ENCODE measurements around the gene TMEM18. TPM values are rescaled to one million over a fixed set of nuclear protein-coding genes. Genes with fewer than 3 reads are reported as not detected.

TMEM18 gene
- total RNA-seq, 1 experiment from 2014 or later: 49.6 TPM

GRCh38 chr2:656676-657075, 20.5 kb downstream of the TMEM18 start:
- in situ Hi-C loops (cut with HindIII; ENCODE audit: low pct_unique_long_range_greater_than_20kb, low sequenced_read_pairs): no loop called here
- POLR2A ChIA-PET: no interaction called here
- BruUV-seq (replicated peaks): no TSS peak

GRCh38 chr2:655626-656025, 21.6 kb downstream of the TMEM18 start:
- TF ChIP-seq SIN3A (IDR thresholded peaks at IDR 0.05; ENCODE audit: borderline replicate concordance, insufficient read depth, low read depth, low read length): no peak
- no peak for TF ChIP-seq TCF7L2 (IDR thresholded peaks at IDR 0.05; ENCODE audit: low read depth, low read length)
- no peak for TF ChIP-seq POLR2AphosphoS5 (IDR thresholded peaks at IDR 0.05; ENCODE audit: low read depth, low read length)
- no peak for TF ChIP-seq CTCF (IDR thresholded peaks at IDR 0.05)
- TF ChIP-seq REST (IDR thresholded peaks at IDR 0.05; ENCODE audit: insufficient read depth in 1 of 2, low read depth in 2 of 2, low read length in 1 of 2): no peak
- H3K36me3 ChIP-seq (ENCODE audit: control insufficient read depth, insufficient read depth, low read length): no peaks in the 10 kb centered on the region
- POLR2A ChIA-PET: no interaction called here
- no peaks in the 10 kb centered on the region for H3K9me3 ChIP-seq (ENCODE audit: control insufficient read depth, insufficient read depth, low read depth, low read length)
- no peaks in the 10 kb centered on the region; the same call in 1 of the 2 replicates for H3K27me3 ChIP-seq (ENCODE audit: control insufficient read depth, insufficient read depth, low read length)
- intact Hi-C loops (cut with micrococcal nuclease; ENCODE audit: unreplicated experiment): no loop called here
- ATAC-seq: no peak
- no peak overlapping the region for H3K4me3 ChIP-seq (ENCODE audit: low read depth in 2 of 2, low read length in 2 of 2)
- CTCF ChIA-PET: no interaction called here
- no peak overlapping the region for H3K27ac ChIP-seq (ENCODE audit: low read length)
- in situ Hi-C loops (cut with HindIII; ENCODE audit: low pct_unique_long_range_greater_than_20kb, low sequenced_read_pairs): no loop called here
- no peaks in the 10 kb centered on the region for H3K4me1 ChIP-seq (ENCODE audit: control insufficient read depth, insufficient read depth, low read length)
- DNase-seq (ENCODE audit: low read depth, low spot score): no peak
- BruUV-seq (replicated peaks): no TSS peak

More at GRCh38 chr2:656676-657075, 20.5 kb downstream of the TMEM18 start:
- intact Hi-C loops (cut with micrococcal nuclease; ENCODE audit: unreplicated experiment): no loop called here
- Histone ChIP-seq H3K9me3 (ENCODE audit: control insufficient read depth, insufficient read depth, low read depth, low read length) (no peaks in the 10 kb centered on the region), H3K36me3 (ENCODE audit: control insufficient read depth, insufficient read depth, low read length) (no peaks in the 10 kb centered on the region), H3K4me3 (ENCODE audit: low read depth in 2 of 2, low read length in 2 of 2) (no peak overlapping the region), H3K27ac (ENCODE audit: low read length) (no peak overlapping the region), H3K27me3 (ENCODE audit: control insufficient read depth, insufficient read depth, low read length) (no peaks in the 10 kb centered on the region; the same call in 1 of the 2 replicates), H3K4me1 (ENCODE audit: control insufficient read depth, insufficient read depth, low read length) (no peaks in the 10 kb centered on the region)
- ATAC-seq: no peak
- DNase-seq (ENCODE audit: low read depth, low spot score): no peak
- TF ChIP-seq POLR2AphosphoS5 (IDR thresholded peaks at IDR 0.05; ENCODE audit: low read depth, low read length) (no peak), CTCF (IDR thresholded peaks at IDR 0.05) (no peak), SIN3A (IDR thresholded peaks at IDR 0.05; ENCODE audit: borderline replicate concordance, insufficient read depth, low read depth, low read length) (no peak), TCF7L2 (IDR thresholded peaks at IDR 0.05; ENCODE audit: low read depth, low read length) (no peak), REST (IDR thresholded peaks at IDR 0.05; ENCODE audit: insufficient read depth in 1 of 2, low read depth in 2 of 2, low read length in 1 of 2) (no peak)
- CTCF ChIA-PET: no interaction called here
